ENCODE measurements around the gene PLBD2.

PLBD2 gene

GRCh38 chr12:113373440-113373839 is 15.1 kb downstream of the PLBD2 start:
- no peak for DNase-seq

GRCh38 chr12:113373969-113374368 is 15.6 kb downstream of the PLBD2 start:
- DNase-seq, result no peak

- no peak for DNase-seq
These were observed 16.5 kb downstream of the PLBD2 start for GRCh38 chr12:113374823-113375428.

GRCh38 chr12:113378291-113378690 is 19.9 kb downstream of the PLBD2 start:
- no peak for DNase-seq

- no peak for DNase-seq
These were observed 22.8 kb downstream of the PLBD2 start for GRCh38 chr12:113381220-113381619.

- no peak for DNase-seq
These were observed 23.8 kb downstream of the PLBD2 start for GRCh38 chr12:113382206-113382605.

GRCh38 chr12:113384778-113385177 is 26.4 kb downstream of the PLBD2 start:
- no peak for DNase-seq

- no peak for DNase-seq
These were observed 27.0 kb downstream of the PLBD2 start for GRCh38 chr12:113385282-113385882.

- no peak for DNase-seq
These were observed 28.6 kb downstream of the PLBD2 start for GRCh38 chr12:113386866-113387566.

- DNase-seq, result no peak
These were observed 29.2 kb downstream of the PLBD2 start for GRCh38 chr12:113387631-113388030.

GRCh38 chr12:113388351-113388750 is 30.0 kb downstream of the PLBD2 start:
- no peak for DNase-seq

GRCh38 chr12:113390064-113391043 is 32.0 kb downstream of the PLBD2 start:
- no peak for DNase-seq

GRCh38 chr12:113391145-113391544 is 32.8 kb downstream of the PLBD2 start:
- DNase-seq, result no peak

- no peak for DNase-seq
These were observed 33.4 kb downstream of the PLBD2 start for GRCh38 chr12:113391650-113392337.

GRCh38 chr12:113392520-113392919 is 34.1 kb downstream of the PLBD2 start:
- no peak for DNase-seq

- DNase-seq, result no peak
These were observed 34.7 kb downstream of the PLBD2 start for GRCh38 chr12:113392988-113393579.

- DNase-seq, result no peak
These were observed 35.4 kb downstream of the PLBD2 start for GRCh38 chr12:113393749-113394148.

- DNase-seq, result no peak
These were observed 36.7 kb downstream of the PLBD2 start for GRCh38 chr12:113395119-113395518.

- DNase-seq, result no peak
These were observed 37.8 kb downstream of the PLBD2 start for GRCh38 chr12:113396200-113396599.

- DNase-seq, result no peak
These were observed 38.6 kb downstream of the PLBD2 start for GRCh38 chr12:113396828-113397496.

GRCh38 chr12:113397497-113398197 is 39.3 kb downstream of the PLBD2 start:
- DNase-seq, result no peak
